Measurements from ENCODE around the gene OXTR.

Gene OXTR

GRCh38 chr3:8767256-8767666, 2.2 kb downstream of the OXTR start:
- DNase-seq, result no peak

DNA sequence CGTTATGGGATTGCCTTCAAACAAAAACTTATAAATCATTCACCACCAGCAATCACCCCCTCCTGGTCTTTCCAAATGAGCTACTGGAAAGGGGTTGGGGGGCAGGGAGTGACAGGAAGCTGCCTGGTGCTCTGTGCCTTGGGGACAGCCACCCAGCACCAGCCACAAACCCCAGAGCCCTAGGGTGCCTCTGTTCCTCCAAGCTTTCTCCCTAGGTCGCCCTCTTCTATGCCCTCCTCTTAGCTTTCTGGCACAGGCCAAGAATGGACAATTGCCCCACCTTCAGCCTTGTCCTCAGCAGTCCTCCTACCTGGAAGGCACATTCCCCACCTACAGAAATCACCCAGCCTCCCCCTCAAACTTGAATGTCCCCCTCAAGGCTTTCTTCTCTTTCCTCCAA, 3.3 kb downstream of the OXTR start:
- no peak for DNase-seq

DNA sequence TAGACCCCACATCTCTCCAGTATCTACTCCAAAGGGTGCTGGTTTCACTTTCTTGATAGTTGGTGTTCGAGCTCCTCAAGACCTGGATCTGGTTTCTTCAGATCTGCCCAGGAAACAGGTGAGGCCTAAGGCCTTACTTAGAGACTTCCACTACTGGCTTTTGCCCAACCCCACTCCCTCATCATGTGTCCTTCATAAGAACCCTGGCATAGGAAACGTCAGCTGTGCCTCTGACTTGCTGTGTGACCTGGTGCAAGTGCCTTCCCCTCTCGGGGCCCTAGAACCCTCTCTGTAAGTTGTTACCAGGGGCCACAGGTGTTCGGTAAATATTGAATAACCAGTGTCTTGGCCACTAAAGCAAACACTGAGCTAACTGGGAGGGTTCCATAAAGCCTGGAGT, 3.9 kb downstream of the OXTR start:
- no peak for DNase-seq

DNA sequence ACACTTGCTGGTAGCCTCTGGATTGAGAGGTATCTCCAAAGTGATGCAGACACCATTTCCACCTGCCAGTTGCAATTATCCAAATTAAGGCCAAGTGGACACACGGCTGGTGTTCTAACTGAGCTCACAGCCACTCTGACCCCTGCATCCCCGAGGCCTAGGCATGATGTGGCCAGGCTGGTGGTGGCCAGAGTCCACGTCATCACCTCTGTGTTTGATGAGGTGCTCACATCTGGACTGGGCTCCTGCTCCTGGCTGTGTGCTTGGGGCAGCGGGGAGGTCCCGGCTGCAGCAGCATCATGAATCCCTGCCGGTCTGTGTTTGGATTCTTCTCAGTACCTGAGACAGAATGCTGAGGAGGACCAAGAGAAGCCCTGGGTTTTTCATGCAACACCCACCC, 4.9 kb downstream of the OXTR start:
- no peak for DNase-seq

GRCh38 chr3:8762607-8763377, 6.6 kb downstream of the OXTR start:
- no peak for DNase-seq

GRCh38 chr3:8761866-8762265, 7.5 kb downstream of the OXTR start:
- no peak for DNase-seq

GRCh38 chr3:8760506-8760905, 8.9 kb downstream of the OXTR start:
- DNase-seq, result no peak

GRCh38 chr3:8760091-8760490, 9.3 kb downstream of the OXTR start:
- DNase-seq, result no peak

- DNase-seq, result no peak
These were observed 10.2 kb downstream of the OXTR start for GRCh38 chr3:8759038-8759707.

GRCh38 chr3:8757551-8758518, 11.6 kb downstream of the OXTR start:
- DNase-seq, result no peak

- no peak for DNase-seq
These were observed 12.7 kb downstream of the OXTR start for GRCh38 chr3:8756671-8757070.

DNA sequence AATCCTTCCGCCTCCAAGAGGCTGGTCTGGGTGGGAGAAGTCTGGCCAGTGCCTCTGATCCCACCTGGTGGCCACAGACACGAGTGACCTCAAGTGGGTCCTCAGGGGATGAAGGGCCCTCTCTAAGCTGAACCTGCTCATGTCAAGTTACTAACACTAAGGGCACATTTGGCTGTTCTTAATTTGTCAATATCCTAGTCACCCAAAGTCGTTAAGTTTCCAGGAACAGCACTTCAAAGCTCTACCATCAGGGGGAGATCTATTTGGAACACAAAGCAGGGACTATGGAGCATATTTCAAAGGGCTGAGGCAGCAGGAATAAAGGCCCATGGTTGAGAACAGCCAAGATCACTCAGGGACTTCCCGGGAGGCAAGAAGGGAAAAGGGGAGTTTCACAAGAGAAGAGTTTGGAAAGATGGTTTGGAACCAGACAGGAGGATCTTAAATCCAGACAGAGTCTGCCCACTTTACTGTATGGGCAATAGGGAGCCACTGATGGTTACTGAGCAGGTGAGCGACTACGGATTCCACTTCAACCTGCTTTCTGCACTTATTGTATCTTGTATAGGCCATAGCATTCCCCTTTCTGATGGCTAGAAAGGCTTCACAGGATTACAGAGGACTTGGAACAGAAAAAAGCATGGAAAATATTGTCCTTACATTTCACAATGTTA, 13.7 kb downstream of the OXTR start:
- DNase-seq, result no peak

DNA sequence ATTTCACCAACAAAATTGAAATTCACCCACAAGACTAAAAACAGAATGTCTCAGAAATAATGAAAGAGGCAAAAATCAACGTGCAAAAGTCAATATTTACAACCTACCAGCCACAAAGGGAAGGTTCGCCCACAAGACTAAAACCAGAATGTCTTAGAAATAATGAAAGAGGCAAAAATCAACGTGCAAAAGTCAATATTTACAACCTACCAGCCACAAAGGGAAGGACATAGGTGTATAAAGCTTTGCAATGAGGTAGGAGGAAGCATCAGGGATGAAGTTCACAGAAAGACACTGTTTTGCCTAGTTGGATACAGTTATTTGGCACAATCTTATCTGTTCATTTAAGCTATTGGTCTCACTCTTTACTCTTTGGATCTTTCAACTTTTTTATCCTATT, 14.3 kb downstream of the OXTR start:
- DNase-seq, result no peak

DNA sequence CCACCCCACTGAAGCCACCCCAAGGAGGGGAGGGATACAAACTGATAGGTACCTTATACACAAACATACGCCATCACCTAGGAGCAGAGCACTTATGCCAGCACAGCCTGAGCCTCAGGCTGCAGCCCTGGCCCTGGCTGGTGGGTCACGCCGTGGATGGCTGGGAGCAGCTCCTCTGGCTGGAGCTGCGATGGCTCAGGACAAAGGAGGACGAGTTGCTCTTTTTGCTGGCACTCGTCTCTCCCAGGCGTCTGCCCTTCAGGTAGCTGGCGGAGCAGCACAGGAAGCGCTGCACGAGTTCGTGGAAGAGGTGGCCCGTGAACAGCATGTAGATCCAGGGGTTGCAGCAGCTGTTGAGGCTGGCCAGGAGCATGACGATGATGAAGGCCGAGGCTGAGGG, 16.6 kb downstream of the OXTR start:
- no peak for DNase-seq

GRCh38 chr3:8749316-8749715, 20.1 kb downstream of the OXTR start:
- no peak for DNase-seq

GRCh38 chr3:8746780-8747345, 22.6 kb downstream of the OXTR start:
- no peak for DNase-seq

DNA sequence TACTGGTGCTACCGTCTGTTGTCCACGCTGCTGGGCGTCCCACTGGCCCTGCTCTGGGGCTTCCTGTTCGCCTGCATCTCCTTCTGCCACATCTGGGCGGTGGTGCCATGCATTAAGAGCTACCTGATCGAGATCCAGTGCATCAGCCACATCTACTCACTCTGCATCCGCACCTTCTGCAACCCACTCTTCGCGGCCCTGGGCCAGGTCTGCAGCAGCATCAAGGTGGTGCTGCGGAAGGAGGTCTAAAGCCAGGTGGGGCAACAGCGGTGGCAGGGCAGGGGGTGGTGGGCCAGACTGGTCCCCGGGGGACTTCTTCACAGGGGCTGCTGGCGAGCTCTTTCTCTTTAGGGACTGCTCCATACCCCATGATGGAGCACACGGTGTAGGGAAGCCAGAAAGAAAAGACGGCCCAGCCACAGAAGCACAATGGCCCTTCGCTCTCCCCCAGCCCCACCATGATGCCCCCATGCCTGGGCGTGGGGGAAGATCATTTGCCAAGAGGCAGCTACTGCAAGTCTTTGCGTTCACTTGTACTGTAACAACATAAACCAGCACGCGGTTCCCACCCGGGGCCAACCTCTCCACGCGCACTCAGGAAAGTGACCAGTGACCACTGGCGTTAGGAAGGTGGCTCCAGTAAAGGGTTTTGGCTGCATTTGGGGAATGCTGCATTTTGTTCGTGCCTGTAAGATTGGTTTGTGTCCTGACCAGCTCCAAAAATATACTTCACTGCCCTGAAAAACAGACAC, 23.6 kb downstream of the OXTR start:
- no peak for DNase-seq

DNA sequence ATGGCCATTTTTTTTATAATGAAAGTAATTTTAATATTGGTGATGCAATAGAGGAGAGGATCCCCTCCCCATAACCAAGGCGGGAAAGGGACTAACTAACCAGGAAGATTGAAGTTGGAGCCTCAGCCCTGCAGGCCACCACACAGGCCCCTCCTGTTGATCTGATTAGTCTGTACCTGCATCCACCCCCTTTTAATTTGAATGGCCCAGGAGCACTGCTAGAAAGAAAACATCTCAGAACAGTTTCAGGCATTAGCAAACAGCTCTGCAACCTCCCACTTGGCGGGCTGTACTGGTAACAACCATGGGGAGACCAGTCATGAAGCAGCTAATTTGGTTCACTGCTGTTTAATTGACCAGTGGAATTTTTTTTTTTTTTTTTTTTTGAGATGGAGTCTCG, 25.5 kb downstream of the OXTR start:
- no peak for DNase-seq

DNA sequence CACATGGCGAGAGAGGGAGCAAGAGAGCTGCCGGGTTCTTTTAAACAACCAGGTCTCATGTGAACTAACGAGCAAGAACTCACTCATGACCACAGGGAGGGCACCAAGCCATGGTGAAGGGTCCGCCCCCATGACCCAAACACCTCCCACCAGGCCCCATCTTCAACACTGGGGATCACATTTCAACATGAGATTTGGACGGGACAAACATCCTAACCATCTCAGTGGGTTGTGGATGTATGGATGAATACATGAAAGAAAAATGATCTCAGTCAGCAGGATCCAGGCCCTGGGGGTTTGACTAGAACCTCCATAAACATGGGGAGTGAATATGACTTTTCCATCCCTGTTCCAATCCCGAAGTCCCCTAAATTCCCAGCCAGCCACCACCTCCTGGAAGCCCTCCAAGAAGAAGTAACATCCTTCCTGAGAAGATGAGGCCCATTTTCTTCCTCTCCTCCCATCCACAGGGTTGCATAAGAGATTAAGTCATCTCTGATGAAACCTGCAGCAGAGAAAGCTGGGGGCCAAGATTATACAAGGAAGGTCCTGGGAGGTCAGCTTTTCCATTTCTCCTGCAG, 26.3 kb downstream of the OXTR start:
- no peak for DNase-seq

DNA sequence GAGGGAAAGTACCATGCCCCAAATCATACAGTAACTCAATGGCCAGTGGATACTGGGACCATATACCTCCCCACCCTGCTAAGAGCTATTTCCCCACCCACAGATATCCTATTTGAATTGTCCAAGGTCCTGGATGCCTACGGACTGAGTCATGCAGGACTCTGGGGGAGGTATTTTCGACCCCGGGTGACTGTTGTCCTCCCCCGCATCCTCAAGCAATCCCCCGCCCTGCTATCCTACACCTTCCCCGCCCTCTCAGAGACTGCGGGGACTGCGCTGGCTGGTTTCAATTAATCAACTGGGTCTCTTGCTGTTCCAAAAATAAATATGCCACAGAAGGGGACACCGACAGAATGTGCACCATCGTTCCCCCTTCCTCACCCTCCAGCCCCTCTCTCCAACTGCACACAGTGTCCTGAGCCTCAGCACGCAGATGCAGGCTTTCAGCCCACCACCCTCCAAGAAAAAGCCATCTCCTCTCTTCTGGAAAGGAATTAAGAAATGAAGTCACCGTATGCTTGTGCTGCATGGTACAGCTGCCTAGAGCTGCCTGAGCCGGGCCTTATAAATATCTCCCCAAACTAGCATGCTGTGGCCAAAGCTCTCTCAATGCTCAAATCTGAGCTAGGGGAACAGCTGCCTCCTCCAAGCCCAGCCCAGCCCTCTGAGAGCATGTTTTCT, 27.7 kb downstream of the OXTR start:
- DNase-seq, result no peak
